Small intestine (tissue), 7 donors: ENCODE data around the gene KRT1. TPM values are rescaled to one million over a fixed set of nuclear protein-coding genes. Genes with fewer than 3 reads are reported as not detected.

ENCODE experiments used
- DNase-seq, 2 donors: peaks; one replicate each; pipeline versions ENCODE4 v3.0.0 to v3.0.0-alpha.2; 2013
- FAIRE-seq: peaks from 2 replicates; lab custom pipeline; 2012; peaks lifted over from hg19 to GRCh38; lab: Jason Lieb, UNC
- H3K27ac ChIP-seq, 3 donors: one replicate each; pipeline ENCODE4 v1.5.1; 2013; ENCODE audit warnings: low read length in 2 of 3, mild to moderate bottlenecking in 2 of 3, control low read depth in 1 of 3, inconsistent platforms in 1 of 3, low read depth in 1 of 3, moderate library complexity in 1 of 3
- H3K27me3 ChIP-seq, 3 donors: one replicate each; pipeline ENCODE4 v1.6.1; 2013; ENCODE audit warnings: low read length in 3 of 3, inconsistent platforms in 1 of 3; ENCODE audit not compliant: control insufficient read depth in 3 of 3, insufficient read depth in 3 of 3
- H3K36me3 ChIP-seq, 3 donors: one replicate each; pipeline ENCODE4 v1.6.1; 2013; ENCODE audit warnings: low read length in 3 of 3, inconsistent platforms in 1 of 3, low read depth in 1 of 3, mild to moderate bottlenecking in 1 of 3, moderate library complexity in 1 of 3; ENCODE audit not compliant: control insufficient read depth in 3 of 3, insufficient read depth in 2 of 3
- H3K4me1 ChIP-seq, 3 donors: one replicate each; pipeline ENCODE4 v1.6.1; 2013; ENCODE audit warnings: low read length in 2 of 3, inconsistent platforms in 1 of 3, low read depth in 1 of 3, mild to moderate bottlenecking in 1 of 3, moderate library complexity in 1 of 3; ENCODE audit not compliant: control insufficient read depth in 3 of 3, insufficient read depth in 2 of 3
- H3K4me3 ChIP-seq, 3 donors: one replicate each; pipeline ENCODE4 v1.5.1; 2013; ENCODE audit warnings: low read length in 3 of 3, control low read depth in 1 of 3, inconsistent platforms in 1 of 3, low read depth in 1 of 3, mild to moderate bottlenecking in 1 of 3, moderate library complexity in 1 of 3
- H3K9me3 ChIP-seq, 2 donors: one replicate each; pipeline ENCODE4 v1.6.1; 2013; ENCODE audit warnings: low read depth in 1 of 2, low read length in 1 of 2; ENCODE audit not compliant: control insufficient read depth in 2 of 2, insufficient read depth in 1 of 2
- WGBS, 3 donors: extraction: QIAGEN DNeasy Blood & Tissue Kit; methylation state at CpG; one replicate each; pipeline ENCODE4 v1.1.7; 2013; 5-methylcytosine and 5-hydroxymethylcytosine counted together
- polyA plus RNA-seq, 4 donors: library from polyadenylated mRNA; stranded (reverse) in 3 of 4; unstranded in 1 of 4; fragments of 200-250 nt in 3 of 4; fragments of 120-200 nt in 1 of 4; gene quantifications; one replicate each; pipeline versions ENCODE4 v1.2.1 to v1.2.3, GENCODE V29; 2013
- donor health status: healthy with polysubstance abuse.
- donor health status: control.
- donor health status: control.
- donor health status: Bipolar disorder and iron deficiency.
- donor health status: healthy.

KRT1 gene
- polyA plus RNA-seq, 4 donors = 0.50 TPM; not detected in 3

- Histone ChIP-seq H3K4me3 (no peak overlapping the region), H3K9me3 (no peaks in the 10 kb centered on the region), H3K27me3 (no peaks in the 10 kb centered on the region), H3K27ac (no peak overlapping the region), H3K4me1 (peaks cover 0 to 34% (median 11%) of the 10 kb centered on the region in 3 donors), H3K36me3 (no peaks in the 10 kb centered on the region)
- no peak for FAIRE-seq
- WGBS, 3 donors = 93 to 100% (median 96%) methylated on average over 3 of the region's 3 CpGs
- DNase-seq = no peak
Observed at GRCh38 chr12:52661668-52662067, 18.5 kb downstream of the KRT1 start.

- Histone ChIP-seq H3K4me3 (no peak overlapping the region), H3K9me3 (no peaks in the 10 kb centered on the region), H3K36me3 (no peaks in the 10 kb centered on the region), H3K27me3 (no peaks in the 10 kb centered on the region), H3K27ac (no peak overlapping the region), H3K4me1 (peaks cover 0 to 35% (median 15%) of the 10 kb centered on the region in 3 donors)
- no peak for FAIRE-seq
- WGBS, 3 donors = 80 to 81% (median 81%) methylated on average over 3 of the region's 3 CpGs
- DNase-seq = no peak
Observed at GRCh38 chr12:52660934-52661499, 19.2 kb downstream of the KRT1 start.

GRCh38 chr12:52659951-52660350, 20.3 kb downstream of the KRT1 start:
- FAIRE-seq (no peak), DNase-seq (no peak)
- Histone ChIP-seq H3K27me3 (no peaks in the 10 kb centered on the region), H3K36me3 (no peaks in the 10 kb centered on the region), H3K9me3 (no peaks in the 10 kb centered on the region), H3K27ac (no peak overlapping the region), H3K4me1 (peaks cover 0 to 42% (median 20%) of the 10 kb centered on the region in 3 donors), H3K4me3 (no peak overlapping the region)
- WGBS, 3 donors = 48 to 58% (median 50%) methylated on average over 4 of the region's 4 CpGs

GRCh38 chr12:52659395-52659794, 20.8 kb downstream of the KRT1 start:
- FAIRE-seq = no peak
- H3K36me3 ChIP-seq = no peaks in the 10 kb centered on the region
- no peak overlapping the region for H3K27ac ChIP-seq
- no peaks in the 10 kb centered on the region for H3K27me3 ChIP-seq
- WGBS, 3 donors = 37 to 53% (median 46%) methylated on average over 7 of the region's 7 CpGs
- no peaks in the 10 kb centered on the region for H3K9me3 ChIP-seq
- peaks cover 0 to 42% (median 20%) of the 10 kb centered on the region in 3 donors for H3K4me1 ChIP-seq
- DNase-seq = no peak
- H3K4me3 ChIP-seq = no peak overlapping the region

DNA sequence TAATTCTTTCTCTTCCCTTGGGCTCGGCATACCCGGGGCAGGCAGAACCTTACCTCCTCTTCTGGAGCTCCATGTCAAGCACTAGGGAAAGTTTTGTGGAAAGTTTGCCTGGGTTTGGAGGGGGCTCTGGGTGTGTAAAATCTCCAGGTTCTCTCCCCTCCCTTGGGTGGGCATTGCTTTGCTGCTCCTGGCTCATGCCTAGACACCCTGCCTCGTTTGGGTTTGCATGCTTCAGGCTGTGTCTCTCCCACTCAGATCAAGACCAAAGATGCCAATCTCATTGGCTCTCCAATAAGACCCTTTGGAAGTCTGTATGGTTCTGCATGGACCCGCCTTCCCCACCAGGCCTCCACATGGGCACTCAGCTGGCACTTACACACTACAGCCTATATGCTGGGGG, 22.0 kb downstream of the KRT1 start:
- H3K4me1 ChIP-seq = peaks cover 0 to 42% (median 20%) of the 10 kb centered on the region in 3 donors
- H3K36me3 ChIP-seq = no peaks in the 10 kb centered on the region
- H3K4me3 ChIP-seq = no peak overlapping the region
- H3K27me3 ChIP-seq = no peaks in the 10 kb centered on the region
- 69 to 83% (median 70%) methylated on average over 4 of the region's 4 CpGs for WGBS, 3 donors
- H3K9me3 ChIP-seq = no peaks in the 10 kb centered on the region
- FAIRE-seq (no peak), DNase-seq (no peak)
- no peak overlapping the region for H3K27ac ChIP-seq

DNA sequence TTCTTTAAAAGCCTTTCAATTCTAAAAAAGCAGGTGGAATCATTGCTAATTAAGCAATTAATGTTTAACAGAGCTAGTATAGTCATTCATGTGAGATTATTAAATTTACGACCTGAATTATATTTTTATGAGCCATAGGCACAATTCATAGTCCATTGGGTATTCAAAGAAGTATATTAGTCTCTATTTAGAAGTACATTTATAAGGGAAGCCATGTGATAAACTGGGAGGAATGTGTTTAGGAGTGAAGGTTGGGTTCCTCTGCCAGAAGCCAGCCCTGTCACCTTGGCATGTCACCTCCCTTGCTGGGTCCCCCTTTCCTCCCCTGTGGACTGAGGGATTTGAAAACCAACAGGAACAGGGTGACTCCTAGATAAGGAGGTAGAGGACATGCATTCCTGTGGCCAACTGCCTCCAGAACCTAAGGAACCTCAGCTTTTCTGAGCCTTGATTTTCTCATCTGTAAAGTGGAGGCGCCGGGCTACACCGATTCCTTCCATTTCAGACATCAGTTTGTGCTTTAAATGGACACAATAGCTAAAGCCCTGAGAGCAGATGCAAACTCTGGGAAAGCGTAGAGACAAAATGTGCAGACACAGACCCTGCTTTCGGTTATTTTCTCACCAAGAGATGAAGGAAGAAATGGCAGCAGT, 22.8 kb downstream of the KRT1 start:
- DNase-seq = peak; percentile 49 to 89
- Histone ChIP-seq H3K4me1 (peaks cover 0 to 35% (median 20%) of the 10 kb centered on the region in 3 donors), H3K27ac (peak overlapping the region; percentile 43 to 65 (median 60)), H3K36me3 (no peaks in the 10 kb centered on the region), H3K9me3 (no peaks in the 10 kb centered on the region), H3K27me3 (no peaks in the 10 kb centered on the region), H3K4me3 (no peak overlapping the region)
- peak; percentile 57 for FAIRE-seq
- WGBS, 3 donors = 56 to 82% (median 57%) methylated on average over 6 of the region's 6 CpGs

- Histone ChIP-seq H3K27me3 (no peaks in the 10 kb centered on the region), H3K27ac (peak overlapping the region; percentile 32 to 60 (median 37)), H3K9me3 (peaks cover 0 to 6% of the 10 kb centered on the region in 2 donors), H3K4me3 (no peak overlapping the region), H3K36me3 (no peaks in the 10 kb centered on the region), H3K4me1 (peaks cover 0 to 28% (median 20%) of the 10 kb centered on the region in 3 donors)
- DNase-seq = peak in 1 of 2 donors; percentile 53
- FAIRE-seq = no peak
- 33 to 62% (median 46%) methylated on average over 4 of the region's 4 CpGs for WGBS, 3 donors
Observed at GRCh38 chr12:52656616-52657015, 23.6 kb downstream of the KRT1 start.

- peaks cover 0 to 7% of the 10 kb centered on the region in 2 donors for H3K9me3 ChIP-seq
- H3K4me3 ChIP-seq = no peak overlapping the region
- no peak for FAIRE-seq
- DNase-seq = peak in 1 of 2 donors; percentile 14
- 17 to 52% (median 30%) methylated on average over 8 of the region's 8 CpGs for WGBS, 3 donors
- no peaks in the 10 kb centered on the region for H3K27me3 ChIP-seq
- H3K36me3 ChIP-seq = no peaks in the 10 kb centered on the region
- H3K27ac ChIP-seq = peak overlapping the region in 1 of 3 donors; percentile 27
- peaks cover 0 to 27% (median 20%) of the 10 kb centered on the region in 3 donors for H3K4me1 ChIP-seq
Observed at GRCh38 chr12:52655720-52656124, 24.5 kb downstream of the KRT1 start.
